GM12891 (cell line): ENCODE data around the gene RIT1.

Experiments used
- DNase-seq: peaks from one replicate; pipeline ENCODE4 v3.0.0; 2011; ENCODE audit warnings: low spot score; ENCODE audit not compliant: insufficient read length
- FAIRE-seq: peaks from 2 replicates; lab custom pipeline; 2011; peaks lifted over from hg19 to GRCh38; lab: Jason Lieb, UNC
- PAX5 ChIP-seq: IDR thresholded peaks from 2 replicates; pipeline ENCODE4 v1.6.1; 2011; ENCODE audit warnings: low read length, moderate library complexity, mild to moderate bottlenecking; ENCODE audit not compliant: insufficient read depth, severe bottlenecking
- POLR2A ChIP-seq: IDR thresholded peaks from 2 replicates; pipeline ENCODE4 v1.6.1; 2011; ENCODE audit warnings: low read depth, low read length, control low read depth
- POLR2AphosphoS5 ChIP-seq: IDR thresholded peaks from 2 replicates; pipeline ENCODE4 v1.6.1; 2011; ENCODE audit warnings: low read depth, low read length, control low read depth
- POU2F2 ChIP-seq: IDR thresholded peaks from 2 replicates; pipeline ENCODE4 v1.6.1; 2011; ENCODE audit warnings: low read depth, mild to moderate bottlenecking, control low read depth, low read length, moderate library complexity
- SPI1 ChIP-seq: IDR thresholded peaks from 2 replicates; pipeline ENCODE4 v1.6.1; 2011; ENCODE audit warnings: low read depth, low read length, control low read depth
- TAF1 ChIP-seq: IDR thresholded peaks from 2 replicates; pipeline ENCODE4 v1.6.1; 2011; ENCODE audit warnings: low read depth, low read length, control low read depth

The RIT1 gene

GRCh38 chr1:155893389-155894142, 17.6 kb downstream of the RIT1 start:
- no peak for TF ChIP-seq POLR2AphosphoS5
- TF ChIP-seq POU2F2: no peak
- TF ChIP-seq POLR2A: no peak
- no peak for TF ChIP-seq TAF1
- TF ChIP-seq SPI1: no peak
- TF ChIP-seq PAX5: no peak
- no peak for FAIRE-seq
- DNase-seq: no peak

- DNase-seq (no peak), FAIRE-seq (no peak)
- no peak for TF ChIP-seq SPI1
- TF ChIP-seq POU2F2: no peak
- TF ChIP-seq POLR2AphosphoS5: no peak
- no peak for TF ChIP-seq TAF1
- no peak for TF ChIP-seq POLR2A
Measured at GRCh38 chr1:155892796-155893195, 18.4 kb downstream of the RIT1 start.

GRCh38 chr1:155890251-155890650, 20.9 kb downstream of the RIT1 start:
- no peak for TF ChIP-seq POLR2AphosphoS5
- FAIRE-seq: no peak

GRCh38 chr1:155889566-155889965, 21.6 kb downstream of the RIT1 start:
- FAIRE-seq (no peak), DNase-seq (no peak)
- TF ChIP-seq PAX5 (no peak), POLR2AphosphoS5 (no peak), TAF1 (no peak), POU2F2 (no peak), SPI1 (no peak), POLR2A (no peak)

More at GRCh38 chr1:155890251-155890650, 20.9 kb downstream of the RIT1 start:
- no peak for DNase-seq

- no peak for FAIRE-seq
- TF ChIP-seq POU2F2 (no peak), SPI1 (no peak), POLR2AphosphoS5 (no peak), POLR2A (no peak), TAF1 (no peak), PAX5 (no peak)
- DNase-seq: no peak
Measured at GRCh38 chr1:155888481-155888880, 22.7 kb downstream of the RIT1 start.

GRCh38 chr1:155884982-155885381, 26.2 kb downstream of the RIT1 start:
- no peak for TF ChIP-seq PAX5
- TF ChIP-seq TAF1: no peak
- no peak for TF ChIP-seq POLR2AphosphoS5
- TF ChIP-seq POLR2A: no peak
- TF ChIP-seq SPI1: no peak
- no peak for TF ChIP-seq POU2F2
- FAIRE-seq (peak; percentile 72), DNase-seq (no peak)

GRCh38 chr1:155884031-155884960, 26.9 kb downstream of the RIT1 start:
- TF ChIP-seq SPI1 (no peak), POU2F2 (no peak), TAF1 (no peak), PAX5 (no peak), POLR2AphosphoS5 (no peak), POLR2A (no peak)
- DNase-seq (no peak), FAIRE-seq (peak; percentile 89)

GRCh38 chr1:155882766-155883165, 28.4 kb downstream of the RIT1 start:
- no peak for TF ChIP-seq POLR2A
- no peak for TF ChIP-seq SPI1
- TF ChIP-seq TAF1: no peak
- TF ChIP-seq POLR2AphosphoS5: no peak
- no peak for TF ChIP-seq POU2F2
- no peak for TF ChIP-seq PAX5
- DNase-seq (no peak), FAIRE-seq (no peak)

GRCh38 chr1:155882235-155882634, 28.9 kb downstream of the RIT1 start:
- TF ChIP-seq POLR2A (no peak), PAX5 (no peak), SPI1 (peak; percentile 98), POLR2AphosphoS5 (no peak)
- DNase-seq: peak; percentile 20
- peak; percentile 76 for FAIRE-seq

GRCh38 chr1:155880950-155881349, 30.2 kb downstream of the RIT1 start:
- FAIRE-seq (no peak), DNase-seq (no peak)
- no peak for TF ChIP-seq PAX5
